Natural killer cell (primary cell): Measurements from ENCODE around the gene DOCK2. TPM values are rescaled to one million over a fixed set of nuclear protein-coding genes. Genes with fewer than 3 reads are reported as not detected.

ENCODE experiments used
- ATAC-seq, 3 donors: fragments of 150-1000 bp in 2 of 3; fragments of 200-7000 bp in 1 of 3; cut with Tn5 transposase; 1 replicate in 1 of 3; 2 replicates in 2 of 3; pipeline ENCODE4 v1.10.0; 2021; ENCODE audit warnings: mild to moderate bottlenecking in 2 of 3, moderate library complexity in 2 of 3
- DNase-seq, 2 donors: peaks; one replicate each; pipeline versions ENCODE4 v3.0.0 to v3.0.0-alpha.2; 2013 to 2021; ENCODE audit warnings: mixed read lengths in 1 of 2
- H3K27ac ChIP-seq: one replicate; pipeline ENCODE4 v1.5.1; 2013; ENCODE audit warnings: mild to moderate bottlenecking, low read length
- H3K27me3 ChIP-seq: one replicate; pipeline ENCODE4 v1.6.1; 2013; ENCODE audit warnings: low read length; ENCODE audit not compliant: control insufficient read depth, insufficient read depth
- H3K36me3 ChIP-seq: one replicate; pipeline ENCODE4 v1.6.1; 2013; ENCODE audit warnings: low read length; ENCODE audit not compliant: control insufficient read depth, insufficient read depth
- H3K4me1 ChIP-seq: one replicate; pipeline ENCODE4 v1.6.1; 2013; ENCODE audit warnings: low read length; ENCODE audit not compliant: control insufficient read depth, insufficient read depth
- H3K4me3 ChIP-seq: one replicate; pipeline ENCODE4 v1.5.1; 2013; ENCODE audit warnings: low read length
- H3K9me3 ChIP-seq: one replicate; pipeline ENCODE4 v1.6.1; 2013; ENCODE audit warnings: low read length; ENCODE audit not compliant: control insufficient read depth, insufficient read depth
- H3K27ac Mint-ChIP-seq, 2 donors: one replicate each; pipeline ENCODE4 v1.8.0; 2022; ENCODE audit warnings: mild to moderate bottlenecking in 2 of 2, mixed read lengths in 2 of 2, moderate library complexity in 1 of 2
- H3K27me3 Mint-ChIP-seq, 2 donors: one replicate each; pipeline ENCODE4 v1.8.0; 2022; ENCODE audit warnings: low read depth in 2 of 2, mixed read lengths in 2 of 2
- H3K36me3 Mint-ChIP-seq: one replicate; pipeline ENCODE4 v1.8.0; 2022; ENCODE audit warnings: mixed read lengths
- H3K4me1 Mint-ChIP-seq, 2 donors: one replicate each; pipeline ENCODE4 v1.8.0; 2022; ENCODE audit warnings: mixed read lengths in 2 of 2
- H3K4me3 Mint-ChIP-seq: one replicate; pipeline ENCODE4 v1.8.0; 2022; ENCODE audit warnings: mild to moderate bottlenecking, moderate library complexity, mixed read lengths
- H3K9me3 Mint-ChIP-seq, 2 donors: one replicate each; pipeline ENCODE4 v1.8.0; 2022; ENCODE audit warnings: mixed read lengths in 2 of 2
- WGBS: methylation state at CpG from one replicate; pipeline ENCODE4 v1.1.7; 2013; ENCODE audit warnings: missing lambda C conversion rate; ENCODE audit not compliant: insufficient coverage; 5-methylcytosine and 5-hydroxymethylcytosine counted together
- intact Hi-C: fragments of 100-400 bp; cut with micrococcal nuclease; formaldehyde crosslinking; loops from one replicate; pipeline ENCODE4 v1.14.2; 2022
- total RNA-seq, 4 donors: library from RNA; stranded (reverse); fragments of 120-200 nt in 1 of 4; gene quantifications; one replicate each; pipeline versions ENCODE4 v1.2.3 to v1.2.4, GENCODE V29; 2013 to 2022
- TF ChIP-seq, protein P1 (sequence below): fragments of 200-600 bp; IDR thresholded peaks from one replicate; pipeline ENCODE4 v1.8.0; 2022; ENCODE audit warnings: antibody characterized with exemption

The DOCK2 gene
- total RNA-seq, 3 donors from 2014 or later (not counting 1 experiment from before 2014, with no cell fraction given): 317 to 361 (median 320) TPM

DNA sequence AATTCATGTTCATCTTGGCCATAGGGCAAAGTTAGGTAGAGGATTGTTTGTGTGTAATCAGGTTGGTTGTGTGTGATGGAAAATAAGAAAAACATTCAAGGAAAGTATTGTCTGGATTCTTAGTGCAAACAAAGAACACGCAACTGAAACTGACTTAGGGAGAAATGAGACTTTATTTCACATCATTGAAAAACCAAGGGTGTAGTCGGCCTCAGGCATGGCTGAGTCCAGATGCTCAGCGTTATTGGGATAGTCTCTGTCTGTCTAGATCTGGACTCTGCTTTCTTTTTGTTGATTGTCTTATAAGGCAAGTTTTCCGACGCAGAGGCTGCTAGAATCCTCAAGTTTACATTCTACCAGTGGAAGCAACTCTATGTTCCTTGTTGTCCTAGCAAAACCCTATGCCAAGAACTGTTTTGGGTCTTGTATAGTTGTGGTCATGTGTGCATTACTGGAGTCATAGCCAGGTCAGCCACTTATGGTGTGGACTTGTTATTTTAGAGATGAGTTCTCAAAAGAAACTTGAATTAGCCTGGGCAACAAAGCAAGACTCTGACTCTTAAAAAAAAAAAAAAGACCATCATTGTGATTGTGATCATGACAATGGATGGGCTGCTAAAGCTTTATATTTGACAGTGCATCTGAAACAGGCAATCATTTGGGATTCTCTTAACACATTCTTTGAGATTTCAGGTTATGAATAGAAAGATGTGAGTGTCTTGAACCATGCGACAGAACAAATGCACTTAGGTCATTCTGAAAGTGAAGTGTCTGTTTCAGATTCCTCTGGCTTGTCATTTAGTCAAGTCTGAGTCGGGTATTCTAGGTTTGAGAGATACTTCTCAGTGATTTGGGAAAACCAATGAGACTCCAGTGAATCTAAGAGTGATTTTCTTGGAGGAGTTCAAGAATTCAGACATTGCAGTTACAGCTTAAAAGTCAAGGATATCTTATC is 82.6 kb downstream of the DOCK2 start:
- TF ChIP-seq, protein P1, sequence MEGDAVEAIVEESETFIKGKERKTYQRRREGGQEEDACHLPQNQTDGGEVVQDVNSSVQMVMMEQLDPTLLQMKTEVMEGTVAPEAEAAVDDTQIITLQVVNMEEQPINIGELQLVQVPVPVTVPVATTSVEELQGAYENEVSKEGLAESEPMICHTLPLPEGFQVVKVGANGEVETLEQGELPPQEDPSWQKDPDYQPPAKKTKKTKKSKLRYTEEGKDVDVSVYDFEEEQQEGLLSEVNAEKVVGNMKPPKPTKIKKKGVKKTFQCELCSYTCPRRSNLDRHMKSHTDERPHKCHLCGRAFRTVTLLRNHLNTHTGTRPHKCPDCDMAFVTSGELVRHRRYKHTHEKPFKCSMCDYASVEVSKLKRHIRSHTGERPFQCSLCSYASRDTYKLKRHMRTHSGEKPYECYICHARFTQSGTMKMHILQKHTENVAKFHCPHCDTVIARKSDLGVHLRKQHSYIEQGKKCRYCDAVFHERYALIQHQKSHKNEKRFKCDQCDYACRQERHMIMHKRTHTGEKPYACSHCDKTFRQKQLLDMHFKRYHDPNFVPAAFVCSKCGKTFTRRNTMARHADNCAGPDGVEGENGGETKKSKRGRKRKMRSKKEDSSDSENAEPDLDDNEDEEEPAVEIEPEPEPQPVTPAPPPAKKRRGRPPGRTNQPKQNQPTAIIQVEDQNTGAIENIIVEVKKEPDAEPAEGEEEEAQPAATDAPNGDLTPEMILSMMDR: no peak
- no peaks in the 10 kb centered on the region for H3K9me3 Mint-ChIP-seq
- 85% methylated on average over 7 of the region's 7 CpGs for WGBS
- ATAC-seq (no peak), DNase-seq (no peak)
- H3K4me3 ChIP-seq: no peak overlapping the region
- no peak overlapping the region for H3K4me3 Mint-ChIP-seq
- H3K4me1 ChIP-seq: no peaks in the 10 kb centered on the region
- no peak overlapping the region for H3K27ac Mint-ChIP-seq
- H3K27ac ChIP-seq: no peak overlapping the region
- H3K27me3 ChIP-seq: no peaks in the 10 kb centered on the region
- H3K9me3 ChIP-seq: no peaks in the 10 kb centered on the region
- peaks cover 52% of the 10 kb centered on the region for H3K36me3 Mint-ChIP-seq
- H3K36me3 ChIP-seq: peaks cover 95% of the 10 kb centered on the region
- H3K4me1 Mint-ChIP-seq: peaks cover 12 to 15% of the 10 kb centered on the region in 2 donors
- intact Hi-C loops: no loop called here
- no peaks in the 10 kb centered on the region for H3K27me3 Mint-ChIP-seq

DNA sequence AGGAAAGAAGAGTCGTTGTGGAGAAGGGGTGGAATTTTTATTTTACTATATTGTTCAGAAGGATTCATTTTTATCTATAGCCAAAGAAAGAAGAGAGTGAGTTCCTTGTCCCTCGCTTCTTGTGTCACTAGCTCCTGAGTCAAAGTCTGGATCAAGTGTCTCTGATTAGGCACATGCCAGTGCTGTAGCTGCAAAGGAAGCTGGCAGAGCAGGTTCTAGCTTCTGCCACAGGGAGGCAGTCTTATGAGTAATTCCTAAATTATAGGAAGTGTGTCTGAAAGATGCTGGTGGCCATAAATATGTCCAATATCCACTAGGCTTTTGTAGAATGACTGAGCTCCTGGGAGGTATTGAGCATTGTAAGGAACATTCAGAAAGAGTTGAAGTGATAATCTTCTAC is 84.7 kb downstream of the DOCK2 start:
- ATAC-seq (no peak), DNase-seq (no peak)
- peaks cover 43% of the 10 kb centered on the region for H3K36me3 Mint-ChIP-seq
- intact Hi-C loops: no loop called here
- H3K4me1 Mint-ChIP-seq: peaks cover 12 to 21% of the 10 kb centered on the region in 2 donors
- Histone ChIP-seq H3K4me1 (no peaks in the 10 kb centered on the region), H3K27me3 (no peaks in the 10 kb centered on the region), H3K4me3 (no peak overlapping the region), H3K36me3 (peaks cover 82% of the 10 kb centered on the region), H3K27ac (no peak overlapping the region), H3K9me3 (no peaks in the 10 kb centered on the region)
- no peaks in the 10 kb centered on the region for H3K9me3 Mint-ChIP-seq
- H3K27ac Mint-ChIP-seq: no peak overlapping the region
- TF ChIP-seq, protein P1: no peak
- H3K4me3 Mint-ChIP-seq: no peak overlapping the region
- H3K27me3 Mint-ChIP-seq: no peaks in the 10 kb centered on the region
- WGBS: 100% methylated on average over 2 of the region's 2 CpGs

DNA sequence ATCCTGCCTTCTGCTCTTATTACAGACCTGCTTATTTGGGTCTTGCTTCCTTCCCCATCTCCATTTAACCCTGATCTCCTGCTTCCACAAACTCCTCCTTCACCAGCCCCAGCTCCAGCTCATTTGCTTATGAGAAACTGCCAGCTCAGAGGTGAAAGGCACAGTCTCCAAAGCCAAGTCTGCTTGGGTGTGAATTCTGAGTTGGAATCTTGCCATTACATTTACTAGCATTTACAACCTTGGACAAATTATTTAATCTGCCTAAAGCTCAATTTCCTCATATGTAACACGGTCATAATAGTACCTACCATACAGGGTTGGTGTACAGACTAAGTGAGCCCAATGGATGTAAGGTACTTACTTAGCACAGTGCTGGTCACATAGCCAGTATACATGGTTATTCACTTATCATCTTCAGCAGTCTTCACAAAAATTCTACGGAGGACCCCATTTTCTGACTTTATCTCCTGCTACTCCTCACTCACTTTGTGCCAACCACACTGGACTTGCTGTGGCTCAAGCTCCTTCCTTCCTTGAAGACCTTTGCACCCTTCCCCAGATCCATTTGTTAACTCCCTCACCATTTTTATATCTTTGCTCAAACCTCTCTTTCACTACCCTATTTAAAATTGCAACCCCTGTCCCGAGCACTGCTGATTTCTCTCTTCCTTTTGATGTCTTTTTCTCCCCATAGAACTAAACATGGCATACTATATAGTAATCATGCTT is 86.2 kb downstream of the DOCK2 start:
- ATAC-seq: no peak
- DNase-seq: no peak
- no peaks in the 10 kb centered on the region for H3K4me1 ChIP-seq
- peaks cover 30% of the 10 kb centered on the region for H3K36me3 Mint-ChIP-seq
- TF ChIP-seq, protein P1: no peak
- H3K4me3 ChIP-seq: no peak overlapping the region
- H3K27me3 ChIP-seq: no peaks in the 10 kb centered on the region
- peak overlapping the region; percentile 1 to 58 for H3K27ac Mint-ChIP-seq
- H3K36me3 ChIP-seq: peaks cover 78% of the 10 kb centered on the region
- no peaks in the 10 kb centered on the region for H3K9me3 Mint-ChIP-seq
- H3K27ac ChIP-seq: no peak overlapping the region
- H3K4me1 Mint-ChIP-seq: peaks cover 19 to 29% of the 10 kb centered on the region in 2 donors
- H3K4me3 Mint-ChIP-seq: no peak overlapping the region
- no peaks in the 10 kb centered on the region for H3K9me3 ChIP-seq
- no peaks in the 10 kb centered on the region for H3K27me3 Mint-ChIP-seq
- WGBS: 93% methylated on average over 3 of the region's 3 CpGs
- intact Hi-C loops: no loop called here
